ENCODE data around the gene VPS37D.

The VPS37D gene

DNA sequence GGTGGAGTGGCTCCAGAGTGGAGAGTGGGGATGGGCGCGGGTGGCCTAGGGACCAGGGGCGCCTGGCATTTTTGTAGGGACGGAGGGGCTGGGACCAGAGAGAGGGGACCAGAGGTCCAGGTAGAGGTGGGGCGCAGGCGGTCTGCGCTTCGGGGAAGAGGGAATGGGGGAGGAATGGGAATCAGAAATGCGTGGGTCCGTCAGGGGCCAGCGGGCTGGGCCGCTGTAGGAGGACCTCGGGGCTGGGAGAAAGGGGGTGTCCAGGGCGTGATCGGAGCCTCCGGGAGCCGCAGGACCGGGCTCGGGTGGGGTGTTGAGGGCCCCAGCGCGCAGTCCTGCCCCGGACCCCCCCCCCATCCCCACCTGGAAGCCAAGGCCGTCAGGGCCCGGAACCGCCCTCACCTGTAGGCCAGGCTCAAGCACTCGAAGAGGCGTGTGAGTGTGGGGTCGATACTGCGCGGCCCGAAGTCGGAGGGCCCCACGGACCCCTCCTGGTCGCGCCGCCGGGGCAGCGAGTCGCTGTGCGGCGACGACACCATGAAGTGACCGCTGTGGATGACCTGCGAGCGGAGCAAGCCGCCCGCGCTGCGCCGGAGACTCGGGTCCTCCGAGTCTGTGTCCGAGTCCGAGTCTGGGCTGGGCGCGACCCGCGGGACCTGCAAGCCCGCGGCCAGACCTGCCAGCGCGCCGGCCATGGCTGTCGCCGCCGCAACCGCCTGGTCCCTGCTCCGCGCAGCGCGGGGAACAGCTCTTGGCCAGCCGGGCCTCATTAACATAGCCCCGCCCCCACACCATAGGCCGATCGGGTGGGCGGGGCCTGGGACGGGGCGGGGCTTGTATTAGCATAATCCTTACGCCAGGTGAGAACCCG is 43.6 kb upstream of the VPS37D start, which contains the start of gene MLXIPL:
Gene MLXIPL (minus strand): TSS at position 725 of the 871 bp plus-strand sequence. CDS start 30 bp downstream, at position 695.
- H3K27ac ChIP-seq: no peak within 1 kb of the TSS
- TF ChIP-seq, protein P1, sequence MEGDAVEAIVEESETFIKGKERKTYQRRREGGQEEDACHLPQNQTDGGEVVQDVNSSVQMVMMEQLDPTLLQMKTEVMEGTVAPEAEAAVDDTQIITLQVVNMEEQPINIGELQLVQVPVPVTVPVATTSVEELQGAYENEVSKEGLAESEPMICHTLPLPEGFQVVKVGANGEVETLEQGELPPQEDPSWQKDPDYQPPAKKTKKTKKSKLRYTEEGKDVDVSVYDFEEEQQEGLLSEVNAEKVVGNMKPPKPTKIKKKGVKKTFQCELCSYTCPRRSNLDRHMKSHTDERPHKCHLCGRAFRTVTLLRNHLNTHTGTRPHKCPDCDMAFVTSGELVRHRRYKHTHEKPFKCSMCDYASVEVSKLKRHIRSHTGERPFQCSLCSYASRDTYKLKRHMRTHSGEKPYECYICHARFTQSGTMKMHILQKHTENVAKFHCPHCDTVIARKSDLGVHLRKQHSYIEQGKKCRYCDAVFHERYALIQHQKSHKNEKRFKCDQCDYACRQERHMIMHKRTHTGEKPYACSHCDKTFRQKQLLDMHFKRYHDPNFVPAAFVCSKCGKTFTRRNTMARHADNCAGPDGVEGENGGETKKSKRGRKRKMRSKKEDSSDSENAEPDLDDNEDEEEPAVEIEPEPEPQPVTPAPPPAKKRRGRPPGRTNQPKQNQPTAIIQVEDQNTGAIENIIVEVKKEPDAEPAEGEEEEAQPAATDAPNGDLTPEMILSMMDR (IDR thresholded peaks at IDR 0.05): no peak; the same call in 1 of the 2 replicates
- no peak for TF ChIP-seq ZFX (IDR thresholded peaks at IDR 0.05; ENCODE audit: borderline replicate concordance)

DNA sequence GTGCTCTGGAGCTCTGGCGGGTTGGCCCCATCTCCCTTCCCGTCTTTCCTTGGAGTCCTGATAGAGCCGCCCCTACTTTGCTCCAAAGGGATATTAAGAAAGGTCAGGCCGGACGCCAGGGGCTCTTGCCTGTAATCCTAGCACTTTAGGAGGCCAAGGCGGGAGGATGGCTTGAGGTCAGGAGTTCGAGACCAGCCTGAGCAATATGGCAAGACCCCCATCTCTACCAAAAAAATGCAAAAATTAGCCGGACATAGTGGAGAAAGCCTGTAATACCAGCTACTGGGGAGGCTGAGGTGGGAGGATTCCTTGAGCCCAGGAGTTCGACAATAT is 43.0 kb upstream of the VPS37D start:
- H3K27ac ChIP-seq: no peak overlapping the region
- TF ChIP-seq, protein P1 (IDR thresholded peaks at IDR 0.05): no peak
- TF ChIP-seq ZFX (IDR thresholded peaks at IDR 0.05; ENCODE audit: borderline replicate concordance): no peak

DNA sequence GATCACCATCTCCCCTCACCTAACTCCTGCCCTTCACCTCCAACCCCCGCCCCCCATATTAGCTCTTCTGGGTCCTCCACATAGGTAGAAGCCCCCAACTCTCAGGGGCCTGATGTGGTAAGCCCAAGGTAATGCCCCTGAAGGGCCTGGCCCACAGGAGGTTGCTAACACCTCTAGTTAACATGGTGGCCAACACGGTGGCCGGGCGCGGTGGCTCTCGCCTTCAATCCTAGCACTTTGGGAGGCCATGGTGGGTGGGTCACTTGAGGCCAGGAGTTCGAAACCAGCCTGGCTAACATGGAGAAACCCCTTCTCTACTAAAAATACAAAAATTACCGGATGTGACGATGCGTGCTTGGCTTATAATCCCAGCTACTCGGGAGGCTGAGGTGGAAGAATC is 42.4 kb upstream of the VPS37D start:
- TF ChIP-seq, protein P1 (IDR thresholded peaks at IDR 0.05): no peak
- no peak for TF ChIP-seq ZFX (IDR thresholded peaks at IDR 0.05; ENCODE audit: borderline replicate concordance)
- H3K27ac ChIP-seq: no peak overlapping the region

DNA sequence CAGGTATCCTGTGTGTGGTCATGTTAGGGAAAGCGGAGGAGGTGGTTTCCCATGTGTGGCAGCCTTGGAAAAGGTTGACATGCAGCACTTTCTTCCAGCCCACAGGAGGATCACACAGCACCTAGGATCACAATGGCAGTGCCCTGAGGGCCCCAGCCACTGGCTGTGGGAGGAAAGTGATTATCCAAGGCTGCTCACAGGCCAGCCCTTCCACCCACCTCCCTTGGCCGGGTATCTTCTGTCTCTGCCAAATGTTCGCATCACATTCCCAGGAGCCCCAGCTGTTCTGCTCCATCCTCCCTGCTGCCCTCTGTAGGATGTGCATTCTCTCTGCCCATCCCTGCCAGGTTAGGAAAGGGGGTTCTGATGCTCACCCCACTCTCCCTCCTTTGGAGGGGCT is 40.8 kb upstream of the VPS37D start:
- H3K27ac ChIP-seq: no peak overlapping the region
- TF ChIP-seq, protein P1 (IDR thresholded peaks at IDR 0.05): no peak; the same call in 1 of the 2 replicates
- TF ChIP-seq ZFX (IDR thresholded peaks at IDR 0.05; ENCODE audit: borderline replicate concordance): no peak

DNA sequence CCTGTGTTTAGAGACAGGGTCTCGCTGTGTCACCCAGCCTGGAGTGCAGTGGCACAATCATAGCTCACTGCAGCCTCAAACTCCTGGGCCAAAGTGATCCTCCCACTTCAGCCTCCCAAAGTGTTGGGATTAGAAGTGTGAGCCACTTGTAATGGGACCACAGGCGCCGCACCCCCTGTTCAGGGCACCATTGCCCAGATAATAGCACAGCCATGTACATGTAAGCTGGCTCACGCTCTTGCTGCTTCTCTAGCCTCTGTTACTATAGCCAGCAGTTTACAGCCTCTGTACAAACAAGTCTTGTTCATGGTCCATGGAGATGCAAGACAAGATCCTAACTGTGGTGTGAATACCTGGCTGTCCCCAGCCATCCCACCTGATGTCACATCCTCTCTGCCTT is 39.1 kb upstream of the VPS37D start:
- TF ChIP-seq ZFX (IDR thresholded peaks at IDR 0.05; ENCODE audit: borderline replicate concordance): no peak
- TF ChIP-seq, protein P1 (IDR thresholded peaks at IDR 0.05): no peak
- no peak overlapping the region for H3K27ac ChIP-seq

DNA sequence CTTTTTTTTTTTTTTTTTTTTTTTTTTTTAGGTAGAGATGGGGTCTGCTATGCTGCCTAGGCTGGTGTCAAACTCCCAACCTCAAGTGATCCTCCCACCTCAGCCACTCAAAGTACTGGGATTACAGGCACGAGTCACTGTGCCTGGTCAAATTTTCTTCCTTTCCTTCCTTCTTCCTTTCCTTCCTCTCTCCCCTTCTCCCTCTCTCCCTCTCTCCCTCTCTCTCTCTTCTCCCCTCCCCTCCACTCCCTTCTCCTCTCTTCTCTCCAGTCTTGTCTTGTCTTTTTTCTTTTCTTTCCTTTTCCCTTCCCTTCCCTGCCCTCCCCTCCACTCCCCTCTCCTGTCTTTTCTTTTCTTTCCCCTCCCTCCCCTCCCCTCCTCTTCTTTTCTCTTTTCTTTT is 36.1 kb upstream of the VPS37D start:
- TF ChIP-seq, protein P1 (IDR thresholded peaks at IDR 0.05): no peak
- TF ChIP-seq ZFX (IDR thresholded peaks at IDR 0.05; ENCODE audit: borderline replicate concordance): no peak

DNA sequence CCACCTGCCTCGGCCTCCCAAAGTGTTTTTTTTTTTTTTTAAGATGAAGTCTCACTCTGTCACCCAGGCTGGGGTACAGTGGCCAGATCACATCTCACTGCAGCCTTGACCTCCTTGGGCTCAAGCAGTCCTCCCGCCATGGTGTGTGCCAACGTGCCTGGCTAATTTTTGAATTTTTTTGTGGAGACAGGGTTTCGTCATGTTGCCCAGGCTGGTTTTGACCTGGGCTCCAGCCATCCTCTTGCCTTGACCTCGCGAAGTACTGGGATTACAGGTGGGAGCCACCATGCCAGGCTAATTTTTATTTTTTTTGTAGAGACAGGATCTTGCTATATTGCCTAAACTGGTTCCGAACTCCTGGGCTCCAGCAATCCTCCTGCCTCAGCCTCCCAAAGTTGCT is 34.3 kb upstream of the VPS37D start:
- TF ChIP-seq, protein P1 (IDR thresholded peaks at IDR 0.05): no peak
- no peak for TF ChIP-seq ZFX (IDR thresholded peaks at IDR 0.05; ENCODE audit: borderline replicate concordance)
- no peak overlapping the region for H3K27ac ChIP-seq

More for the DNA sequence above, 36.1 kb upstream of the VPS37D start:
- no peak overlapping the region for H3K27ac ChIP-seq
